SK-N-SH treated with all-trans-retinoic acid at 6 μM for 48 hours (cell line): Measurements from ENCODE around the gene PSG1.
"Not testable (repeated sequence)": the region's sequence is repeated elsewhere in the genome, so short reads cannot be mapped to it uniquely, and the experiment has no call there.

Source experiments
- GLIS3 ChIP-seq: fragments of 250-450 bp; sonication (Bioruptor Pico); IDR thresholded peaks from 2 replicates; pipeline ENCODE4 v1.5.0; 2020; ENCODE audit warnings: mild to moderate bottlenecking, moderate library complexity
- POU6F1 ChIP-seq: fragments of 250-450 bp; sonication (Bioruptor Pico); IDR thresholded peaks from 2 replicates; pipeline ENCODE4 v1.8.0; 2021; ENCODE audit warnings: low read depth, mild to moderate bottlenecking, moderate library complexity, borderline replicate concordance
- SNAI2 ChIP-seq: fragments of 250-450 bp; sonication (Bioruptor Pico); IDR thresholded peaks from 2 replicates; pipeline ENCODE4 v1.5.0; 2020; ENCODE audit warnings: mild to moderate bottlenecking, moderate library complexity
- ZNF70 ChIP-seq: fragments of 450-650 bp; formaldehyde crosslinking; IDR thresholded peaks from 2 replicates; pipeline ENCODE4 v1.5.0; 2020; ENCODE audit warnings: mild to moderate bottlenecking, moderate library complexity

- TF ChIP-seq SNAI2 (CRISPR knock-in tag); ZNF70 (CRISPR knock-in tag); GLIS3; POU6F1 (CRISPR knock-in tag): not testable (repeated sequence)
Measured at GRCh38 chr19:42897729-42898128, 18.2 kb upstream of the PSG1 start.
